ENCODE measurements around the gene NGRN. TPM values are rescaled to one million over a fixed set of nuclear protein-coding genes. Genes with fewer than 3 reads are reported as not detected.
A peak's percentile ranks its signal among the peaks of the same experiment; 100 is the strongest.
"Not testable (repeated sequence)": the region's sequence is repeated elsewhere in the genome, so short reads cannot be mapped to it uniquely, and the experiment has no call there.

NGRN gene
- polyA plus RNA-seq, 1 donor from 2014 or later: 466 TPM

GRCh38 chr15:90278467-90278866, 13.0 kb downstream of the NGRN start:
- not testable (repeated sequence) for H3K27ac ChIP-seq (ENCODE audit: low read length); H3K9me2 ChIP-seq (ENCODE audit: insufficient read depth, low read length); H3K4me2 ChIP-seq (ENCODE audit: low read length); H3K27me3 ChIP-seq (ENCODE audit: insufficient read depth, low read depth, low read length); H3K9ac ChIP-seq (ENCODE audit: low read length); H3K9me3 ChIP-seq (ENCODE audit: low read length); H3K4me3 ChIP-seq (ENCODE audit: low read length); H3F3A ChIP-seq (ENCODE audit: insufficient read depth, low read length, poor library complexity, severe bottlenecking); H3K36me3 ChIP-seq (ENCODE audit: insufficient read depth, low read length); H4K20me1 ChIP-seq (ENCODE audit: insufficient read depth); H3K79me2 ChIP-seq (replicated peaks; ENCODE audit: insufficient read depth, low read length); H2AFZ ChIP-seq (ENCODE audit: low read depth, low read length)

- not testable (repeated sequence) for H4K20me1 ChIP-seq (ENCODE audit: insufficient read depth); H3F3A ChIP-seq (ENCODE audit: insufficient read depth, low read length, poor library complexity, severe bottlenecking); H3K79me2 ChIP-seq (replicated peaks; ENCODE audit: insufficient read depth, low read length); H3K27me3 ChIP-seq (ENCODE audit: insufficient read depth, low read depth, low read length); H3K4me2 ChIP-seq (ENCODE audit: low read length); H3K4me3 ChIP-seq (ENCODE audit: low read length); H3K36me3 ChIP-seq (ENCODE audit: insufficient read depth, low read length); H3K27ac ChIP-seq (ENCODE audit: low read length); H3K9me2 ChIP-seq (ENCODE audit: insufficient read depth, low read length); H3K9me3 ChIP-seq (ENCODE audit: low read length); H3K9ac ChIP-seq (ENCODE audit: low read length); H2AFZ ChIP-seq (ENCODE audit: low read depth, low read length)
Observed at GRCh38 chr15:90280743-90281142, 15.3 kb downstream of the NGRN start.

GRCh38 chr15:90281637-90282036, 16.2 kb downstream of the NGRN start:
- H3K4me2 ChIP-seq (ENCODE audit: low read length); H3K36me3 ChIP-seq (ENCODE audit: insufficient read depth, low read length); H3F3A ChIP-seq (ENCODE audit: insufficient read depth, low read length, poor library complexity, severe bottlenecking); H3K9ac ChIP-seq (ENCODE audit: low read length); H3K27me3 ChIP-seq (ENCODE audit: insufficient read depth, low read depth, low read length); H3K79me2 ChIP-seq (replicated peaks; ENCODE audit: insufficient read depth, low read length); H2AFZ ChIP-seq (ENCODE audit: low read depth, low read length); H3K4me3 ChIP-seq (ENCODE audit: low read length); H4K20me1 ChIP-seq (ENCODE audit: insufficient read depth); H3K9me2 ChIP-seq (ENCODE audit: insufficient read depth, low read length); H3K9me3 ChIP-seq (ENCODE audit: low read length); H3K27ac ChIP-seq (ENCODE audit: low read length): not testable (repeated sequence)

- Histone ChIP-seq H3K79me2 (replicated peaks; ENCODE audit: insufficient read depth, low read length) (no peaks in the 10 kb centered on the region), H3K9me3 (ENCODE audit: low read length) (no peaks in the 10 kb centered on the region), H3K4me3 (ENCODE audit: low read length) (no peak overlapping the region), H3K4me2 (ENCODE audit: low read length) (no peak overlapping the region), H3K27me3 (ENCODE audit: insufficient read depth, low read depth, low read length) (no peaks in the 10 kb centered on the region), H4K20me1 (ENCODE audit: insufficient read depth) (no peaks in the 10 kb centered on the region), H2AFZ (ENCODE audit: low read depth, low read length) (no peak overlapping the region), H3F3A (ENCODE audit: insufficient read depth, low read length, poor library complexity, severe bottlenecking) (no peaks in the 10 kb centered on the region), H3K36me3 (ENCODE audit: insufficient read depth, low read length) (no peaks in the 10 kb centered on the region), H3K9me2 (ENCODE audit: insufficient read depth, low read length) (no peaks in the 10 kb centered on the region), H3K27ac (ENCODE audit: low read length) (no peak overlapping the region), H3K9ac (ENCODE audit: low read length) (no peak overlapping the region)
- TF ChIP-seq EP300 (conservative IDR thresholded peaks at IDR 0.05; ENCODE audit: poor library complexity, severe bottlenecking): no peak
- no peak for TF ChIP-seq REST (IDR thresholded peaks at IDR 0.05; ENCODE audit: borderline replicate concordance)
- TF ChIP-seq CTCF (IDR thresholded peaks at IDR 0.05; ENCODE audit: poor library complexity, severe bottlenecking): peak; percentile 58
- TF ChIP-seq MXI1 (conservative IDR thresholded peaks at IDR 0.05; ENCODE audit: poor library complexity, severe bottlenecking): no peak
- TF ChIP-seq EZH2 (IDR thresholded peaks at IDR 0.05; ENCODE audit: borderline replicate concordance, insufficient read depth, low read length, poor library complexity, severe bottlenecking): no peak
- TF ChIP-seq RAD21 (conservative IDR thresholded peaks at IDR 0.05): peak; percentile 61
- peak; percentile 42 for TF ChIP-seq SMC3 (conservative IDR thresholded peaks at IDR 0.05; ENCODE audit: poor library complexity)
- TF ChIP-seq POLR2AphosphoS5 (IDR thresholded peaks at IDR 0.05): no peak
- no peak for TF ChIP-seq TAF1 (IDR thresholded peaks at IDR 0.05; ENCODE audit: low read depth)
Observed at GRCh38 chr15:90286678-90287077, 21.2 kb downstream of the NGRN start.
